PFSK-1 (cell line): Measurements from ENCODE around the gene ECT2.

ENCODE experiments used
- POLR2AphosphoS5 ChIP-seq: IDR thresholded peaks from 2 replicates; pipeline ENCODE4 v1.6.1; 2012; ENCODE audit warnings: low read depth, mild to moderate bottlenecking, control low read depth, low read length, moderate library complexity
- TAF1 ChIP-seq: IDR thresholded peaks from 2 replicates; pipeline ENCODE4 v1.6.1; 2012; ENCODE audit warnings: low read length, control low read depth, borderline replicate concordance; ENCODE audit not compliant: insufficient read depth

- TF ChIP-seq TAF1 (no peak), POLR2AphosphoS5 (no peak)
Measured at GRCh38 chr3:172844428-172844827, 93.9 kb downstream of the ECT2 start.
